HL-60 (cell line): ENCODE results near the gene SCAI.

Experiments
- DNase-seq, 2 experiments: peaks; one replicate each; pipeline ENCODE4 v3.0.0-alpha.2; 2010 to 2020; ENCODE audit warnings: low read depth in 1 of 2, low spot score in 1 of 2
- H3K27ac ChIP-seq: fragments of 250-450 bp; sonication (Bioruptor Pico); replicated peaks from 2 replicates; pipeline ENCODE4 v1.5.1; 2020; ENCODE audit warnings: mild to moderate bottlenecking, moderate library complexity
- H3K27me3 ChIP-seq: fragments of 250-450 bp; sonication (Bioruptor Pico); 2 replicates; pipeline ENCODE4 v1.5.1; 2021; ENCODE audit warnings: mild to moderate bottlenecking, moderate library complexity; ENCODE audit not compliant: insufficient read depth, poor library complexity, severe bottlenecking
- H3K4me3 ChIP-seq: replicated peaks from 2 replicates; pipeline ENCODE4 v1.5.1; 2011; ENCODE audit warnings: mild to moderate bottlenecking, control low read depth, low read length; ENCODE audit not compliant: insufficient read depth
- GABPA ChIP-seq: IDR thresholded peaks from 2 replicates; pipeline ENCODE4 v1.6.1; 2012; ENCODE audit warnings: low read depth
- POLR2AphosphoS5 ChIP-seq: IDR thresholded peaks from 2 replicates; pipeline ENCODE4 v1.6.1; 2012; ENCODE audit warnings: low read depth
- REST ChIP-seq: IDR thresholded peaks from 2 replicates; pipeline ENCODE4 v1.6.1; 2012; ENCODE audit warnings: low read depth; ENCODE audit not compliant: insufficient replicate concordance
- SPI1 ChIP-seq: IDR thresholded peaks from 2 replicates; pipeline ENCODE4 v1.6.1; 2012; ENCODE audit warnings: low read depth, mild to moderate bottlenecking, borderline replicate concordance
- TF ChIP-seq, protein P1 (sequence below): IDR thresholded peaks from one replicate; pipeline ENCODE4 v1.5.1; 2011; ENCODE audit warnings: low read length, control low read depth, inconsistent platforms; ENCODE audit not compliant: insufficient read depth

The SCAI gene

DNA sequence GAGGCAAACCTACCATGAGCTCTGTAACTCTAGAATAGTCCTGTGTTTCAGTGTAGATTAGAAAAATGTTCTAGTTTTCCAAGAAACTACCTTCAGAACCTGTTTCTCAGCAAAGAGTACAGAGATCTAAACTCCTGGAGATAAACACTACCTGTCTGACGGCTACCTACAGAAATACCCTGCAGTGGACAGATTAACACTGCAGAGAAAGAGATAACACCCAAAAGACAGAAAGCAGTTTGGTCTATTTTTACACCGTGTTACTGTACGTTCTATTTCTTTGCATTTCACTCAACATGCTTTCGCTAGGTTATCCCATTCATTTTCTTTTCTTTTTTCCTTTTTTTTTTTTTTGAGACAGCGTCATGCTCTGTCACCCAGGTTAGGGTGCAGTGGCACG, 11.6 kb downstream of the SCAI start:
- Histone ChIP-seq H3K27me3 (no peaks in the 10 kb centered on the region), H3K4me3 (no peak overlapping the region), H3K27ac (no peak overlapping the region)
- no peak for TF ChIP-seq GABPA
- TF ChIP-seq, protein P1, sequence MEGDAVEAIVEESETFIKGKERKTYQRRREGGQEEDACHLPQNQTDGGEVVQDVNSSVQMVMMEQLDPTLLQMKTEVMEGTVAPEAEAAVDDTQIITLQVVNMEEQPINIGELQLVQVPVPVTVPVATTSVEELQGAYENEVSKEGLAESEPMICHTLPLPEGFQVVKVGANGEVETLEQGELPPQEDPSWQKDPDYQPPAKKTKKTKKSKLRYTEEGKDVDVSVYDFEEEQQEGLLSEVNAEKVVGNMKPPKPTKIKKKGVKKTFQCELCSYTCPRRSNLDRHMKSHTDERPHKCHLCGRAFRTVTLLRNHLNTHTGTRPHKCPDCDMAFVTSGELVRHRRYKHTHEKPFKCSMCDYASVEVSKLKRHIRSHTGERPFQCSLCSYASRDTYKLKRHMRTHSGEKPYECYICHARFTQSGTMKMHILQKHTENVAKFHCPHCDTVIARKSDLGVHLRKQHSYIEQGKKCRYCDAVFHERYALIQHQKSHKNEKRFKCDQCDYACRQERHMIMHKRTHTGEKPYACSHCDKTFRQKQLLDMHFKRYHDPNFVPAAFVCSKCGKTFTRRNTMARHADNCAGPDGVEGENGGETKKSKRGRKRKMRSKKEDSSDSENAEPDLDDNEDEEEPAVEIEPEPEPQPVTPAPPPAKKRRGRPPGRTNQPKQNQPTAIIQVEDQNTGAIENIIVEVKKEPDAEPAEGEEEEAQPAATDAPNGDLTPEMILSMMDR, result no peak
- no peak for TF ChIP-seq SPI1
- TF ChIP-seq REST, result no peak
- no peak for TF ChIP-seq POLR2AphosphoS5
- DNase-seq, result no peak

DNA sequence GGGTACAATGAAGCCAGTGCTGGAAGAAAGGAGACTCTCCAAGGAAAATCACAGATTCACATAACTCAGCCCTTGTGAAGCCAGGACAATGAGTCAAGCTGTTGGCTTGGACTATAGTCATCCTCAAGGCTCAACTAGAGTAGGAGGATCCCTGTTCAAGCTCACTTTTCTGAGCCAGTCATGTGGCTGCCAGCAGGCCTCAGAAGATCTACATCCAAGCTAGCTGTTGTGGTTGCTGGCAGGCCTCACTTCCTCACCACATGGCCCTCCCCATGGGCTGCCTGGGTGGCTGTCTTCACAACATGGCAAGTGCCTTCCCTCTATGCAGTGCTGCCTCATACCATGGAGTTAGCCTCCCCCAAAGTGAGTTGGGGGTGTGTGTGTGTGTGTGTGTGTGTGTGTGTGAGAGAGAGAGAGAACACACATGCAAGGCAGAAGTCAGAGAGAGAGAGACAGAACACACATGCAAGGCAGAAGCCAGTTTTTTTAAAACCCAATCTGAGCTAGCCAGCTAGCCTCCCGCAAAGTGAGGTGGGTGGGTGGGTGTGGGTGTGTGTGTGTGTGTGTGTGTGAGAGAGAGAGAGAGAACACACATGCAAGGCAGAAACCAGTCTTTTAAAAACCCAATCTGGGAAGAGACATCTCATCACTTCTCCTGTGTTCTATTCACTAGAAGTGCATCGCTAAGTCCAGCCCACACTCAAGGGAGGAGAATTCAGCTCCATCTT, 17.1 kb downstream of the SCAI start:
- no peak for TF ChIP-seq GABPA
- TF ChIP-seq SPI1, result peak; percentile 91; the same call in 1 of the 2 replicates
- peak; percentile 65 for TF ChIP-seq POLR2AphosphoS5
- Histone ChIP-seq H3K27ac (no peak overlapping the region), H3K4me3 (no peak overlapping the region), H3K27me3 (no peaks in the 10 kb centered on the region)
- peak; percentile 52 to 93 for DNase-seq

DNA sequence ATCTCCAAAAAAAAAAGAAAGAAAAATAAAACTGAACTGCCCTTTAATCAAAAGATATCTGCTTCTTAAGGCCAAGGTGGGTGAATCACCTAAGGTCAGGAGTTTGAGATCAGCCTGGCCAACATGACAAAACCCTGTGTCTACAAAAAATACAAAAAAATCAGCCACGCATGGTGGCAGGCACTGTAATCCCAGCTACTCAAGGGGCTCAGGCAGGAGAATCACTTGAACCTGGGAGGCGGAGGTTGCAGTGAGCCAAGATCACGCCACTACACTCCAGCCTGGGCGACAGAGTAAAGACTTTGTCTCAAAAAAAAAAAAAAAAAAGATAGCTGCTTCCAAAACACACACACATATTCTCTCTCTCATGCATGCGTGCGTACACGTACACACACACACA, 17.8 kb downstream of the SCAI start:
- Histone ChIP-seq H3K27me3 (no peaks in the 10 kb centered on the region), H3K27ac (no peak overlapping the region), H3K4me3 (no peak overlapping the region)
- no peak for DNase-seq
- no peak for TF ChIP-seq GABPA
- TF ChIP-seq, protein P1, result no peak
- TF ChIP-seq POLR2AphosphoS5, result no peak
- TF ChIP-seq REST, result no peak
- TF ChIP-seq SPI1, result no peak

DNA sequence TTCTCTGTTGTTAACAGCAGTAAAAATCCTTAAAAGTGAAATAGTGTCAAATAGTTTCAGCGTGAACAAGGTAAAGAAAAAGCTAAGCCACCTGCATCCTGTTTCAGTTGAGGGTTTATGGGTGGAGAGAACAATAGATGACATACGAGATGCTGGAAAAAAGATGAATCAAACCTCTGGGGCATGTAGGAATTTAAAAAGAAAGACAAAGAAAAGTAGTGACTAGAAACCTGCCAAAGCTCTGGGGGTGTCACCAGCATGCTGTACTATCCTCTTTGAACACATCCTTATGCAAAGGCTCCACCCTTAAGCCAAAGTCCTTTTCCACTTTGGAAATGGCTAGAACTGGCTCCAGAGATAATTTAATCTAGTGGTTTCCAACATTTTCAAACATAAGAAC, 22.2 kb downstream of the SCAI start:
- no peak overlapping the region for H3K27ac ChIP-seq
- no peak overlapping the region for H3K4me3 ChIP-seq

More for the DNA sequence above, 22.2 kb downstream of the SCAI start:
- no peaks in the 10 kb centered on the region for H3K27me3 ChIP-seq
- TF ChIP-seq SPI1, result no peak
- no peak for TF ChIP-seq GABPA
- no peak for TF ChIP-seq POLR2AphosphoS5
- no peak for TF ChIP-seq REST
- TF ChIP-seq, protein P1, result no peak
- DNase-seq, result no peak
